CMK (cell line): Measurements from ENCODE around the gene CCDC198.

Experiments used
- DNase-seq: peaks from one replicate; pipeline ENCODE4 v3.0.0-alpha.2; 2010; ENCODE audit warnings: low read depth

The CCDC198 gene, protein sequence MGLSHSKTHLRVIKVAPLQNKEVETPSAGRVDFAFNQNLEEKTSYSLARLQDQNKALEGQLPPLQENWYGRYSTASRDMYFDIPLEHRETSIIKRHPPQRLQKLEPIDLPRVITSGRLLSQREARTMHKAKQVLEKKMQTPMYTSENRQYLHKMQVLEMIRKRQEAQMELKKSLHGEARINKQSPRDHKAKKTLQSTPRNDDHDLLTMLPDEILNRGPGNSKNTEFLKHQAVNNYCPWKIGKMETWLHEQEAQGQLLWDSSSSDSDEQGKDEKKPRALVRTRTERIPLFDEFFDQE

DNA sequence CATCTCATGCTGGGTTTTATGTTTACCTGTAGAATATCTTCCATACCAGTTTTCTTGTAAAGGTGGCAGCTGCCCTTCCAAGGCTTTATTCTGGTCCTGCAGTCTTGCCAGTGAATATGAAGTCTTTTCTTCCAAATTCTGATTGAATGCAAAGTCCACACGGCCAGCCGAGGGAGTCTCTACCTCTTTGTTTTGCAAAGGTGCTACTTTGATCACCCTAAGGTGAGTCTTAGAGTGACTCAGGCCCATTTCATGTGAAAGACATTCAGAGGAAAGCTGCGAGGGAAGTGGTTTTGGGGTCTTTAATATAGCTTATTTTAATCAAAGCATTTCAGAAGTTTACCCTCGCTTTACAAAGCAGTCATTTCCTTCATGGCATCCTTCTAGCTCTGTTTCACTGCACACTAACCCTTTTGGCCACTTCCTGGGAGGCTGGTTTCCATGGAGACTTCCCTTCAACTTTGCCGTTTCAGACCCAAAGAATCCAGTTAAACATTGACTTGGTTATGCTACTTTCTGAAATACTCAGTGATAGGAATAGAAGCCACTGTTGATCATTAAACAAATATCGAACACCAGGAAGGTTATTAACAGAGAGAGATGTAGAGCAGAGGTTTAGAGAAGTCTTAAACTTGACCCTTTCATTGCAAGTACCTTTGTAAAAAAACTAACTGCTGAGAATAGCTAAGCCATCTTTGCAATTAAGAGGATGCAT, at the start of gene CCDC198:
Gene CCDC198 (minus strand): TSS at position 391 of the 715 bp plus-strand sequence. CDS start 142 bp downstream, at position 249.
- DNase-seq, result no peak

DNA sequence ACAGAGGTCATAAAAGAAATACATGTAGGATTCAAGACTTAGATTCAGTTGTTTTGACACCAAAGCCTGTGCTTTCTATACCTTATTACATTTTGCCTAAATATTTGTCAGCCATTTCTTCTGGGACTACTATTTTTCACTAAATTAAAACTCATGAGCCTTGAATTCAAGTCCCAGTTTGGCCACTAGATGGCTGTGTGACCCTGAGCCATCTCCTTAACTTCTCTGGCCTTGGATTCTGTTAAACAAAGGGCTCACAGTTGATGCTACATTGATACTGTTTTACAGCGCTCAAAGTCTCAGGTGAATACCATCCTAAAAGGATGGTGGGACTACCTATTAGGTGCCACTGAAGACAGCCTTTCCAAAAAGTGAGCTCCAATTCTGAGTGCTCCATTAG, 39.6 kb upstream of the CCDC198 start:
- no peak for DNase-seq

DNA sequence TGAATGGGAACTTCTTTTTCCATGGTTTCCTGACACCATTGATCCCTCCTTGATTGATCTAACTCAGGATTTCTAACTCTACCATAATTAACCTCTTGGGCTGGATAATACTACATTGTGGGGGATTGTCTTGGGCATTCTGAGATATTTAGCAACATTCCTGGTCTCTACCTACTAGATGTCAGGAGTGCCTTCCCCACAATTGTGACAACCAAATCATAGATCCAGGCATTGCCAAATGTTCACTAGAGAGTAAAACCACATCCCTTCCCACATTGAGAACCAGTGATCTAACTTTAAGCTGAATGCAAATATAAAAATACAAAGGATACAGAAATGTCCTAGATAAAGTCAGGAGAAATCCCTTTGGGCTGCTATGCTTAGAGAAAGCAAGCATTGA, 36.9 kb upstream of the CCDC198 start:
- DNase-seq, result no peak

GRCh38 chr14:57526942-57527341, 33.3 kb upstream of the CCDC198 start:
- DNase-seq, result no peak

GRCh38 chr14:57519043-57519442, 25.4 kb upstream of the CCDC198 start:
- no peak for DNase-seq

- DNase-seq, result no peak
Measured at GRCh38 chr14:57512220-57512619, 18.6 kb upstream of the CCDC198 start.

- DNase-seq, result no peak
Measured at GRCh38 chr14:57508756-57509155, 15.1 kb upstream of the CCDC198 start.

GRCh38 chr14:57502586-57503254, 9.1 kb upstream of the CCDC198 start:
- DNase-seq, result no peak

GRCh38 chr14:57501039-57501557, 7.4 kb upstream of the CCDC198 start:
- DNase-seq, result no peak

DNA sequence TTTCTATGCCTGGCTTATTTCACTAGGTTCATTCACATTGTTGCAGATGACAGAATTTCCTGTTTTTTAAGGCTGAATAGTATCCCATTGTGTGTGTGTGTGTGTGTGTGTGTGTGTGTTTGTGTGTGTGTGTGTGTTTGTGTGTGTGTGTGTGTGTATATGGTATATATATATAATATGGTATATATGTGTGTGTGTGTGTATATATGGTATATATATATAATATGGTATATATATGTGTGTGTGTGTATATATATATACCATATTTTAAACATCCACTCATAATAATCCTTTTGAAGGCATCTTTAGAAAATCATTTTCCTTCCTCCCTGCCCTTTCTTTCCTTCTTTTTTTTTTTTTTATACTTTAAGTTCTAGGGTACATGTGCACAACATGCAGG, 5.0 kb upstream of the CCDC198 start:
- no peak for DNase-seq

GRCh38 chr14:57498035-57498434, 4.4 kb upstream of the CCDC198 start:
- no peak for DNase-seq

DNA sequence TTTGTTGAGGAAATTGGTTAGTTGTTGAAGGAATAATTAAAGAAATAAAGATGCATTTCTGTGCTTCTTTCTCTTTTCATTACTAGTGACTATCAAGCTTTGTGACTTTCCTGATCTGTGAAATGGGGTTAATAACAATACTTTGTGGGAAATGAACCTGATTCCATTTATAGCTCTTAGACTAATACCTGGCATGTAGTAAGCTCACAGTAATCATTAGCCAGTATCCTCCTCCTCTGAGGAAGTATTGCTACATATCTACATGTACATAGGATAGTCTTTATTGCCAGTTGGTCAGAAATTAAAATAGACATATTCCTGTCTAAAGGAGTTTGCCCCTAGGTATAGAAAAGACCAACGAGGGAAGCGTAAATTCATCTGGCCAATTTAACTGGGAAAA, 1.8 kb upstream of the CCDC198 start:
- DNase-seq, result no peak

DNA sequence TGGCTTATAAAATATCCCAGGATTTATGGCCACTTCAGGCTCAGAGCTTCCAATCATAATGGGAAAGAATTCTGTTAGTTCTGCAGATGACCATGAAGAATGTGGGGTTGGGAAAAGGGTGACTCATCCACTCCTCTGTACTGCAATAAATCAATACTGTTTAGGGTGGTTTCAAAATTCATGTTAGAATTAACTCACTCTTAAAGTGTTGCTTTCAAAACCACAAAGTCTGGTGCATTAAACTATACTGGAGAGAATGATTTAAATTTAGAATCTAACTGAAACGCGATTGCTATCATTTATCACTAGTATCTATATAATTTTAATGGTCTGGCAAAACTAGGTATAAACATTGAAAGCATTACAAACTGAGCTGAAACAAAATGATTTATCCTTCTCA, 798 bp downstream of the CCDC198 start:
- DNase-seq, result no peak

- no peak for DNase-seq
Measured at GRCh38 chr14:57491640-57492039, 2.0 kb downstream of the CCDC198 start.

- no peak for DNase-seq
Measured at GRCh38 chr14:57487771-57488170, 5.9 kb downstream of the CCDC198 start.

GRCh38 chr14:57486767-57487379, 6.8 kb downstream of the CCDC198 start:
- DNase-seq, result no peak

- no peak for DNase-seq
Measured at GRCh38 chr14:57485635-57486034, 8.0 kb downstream of the CCDC198 start.

DNA sequence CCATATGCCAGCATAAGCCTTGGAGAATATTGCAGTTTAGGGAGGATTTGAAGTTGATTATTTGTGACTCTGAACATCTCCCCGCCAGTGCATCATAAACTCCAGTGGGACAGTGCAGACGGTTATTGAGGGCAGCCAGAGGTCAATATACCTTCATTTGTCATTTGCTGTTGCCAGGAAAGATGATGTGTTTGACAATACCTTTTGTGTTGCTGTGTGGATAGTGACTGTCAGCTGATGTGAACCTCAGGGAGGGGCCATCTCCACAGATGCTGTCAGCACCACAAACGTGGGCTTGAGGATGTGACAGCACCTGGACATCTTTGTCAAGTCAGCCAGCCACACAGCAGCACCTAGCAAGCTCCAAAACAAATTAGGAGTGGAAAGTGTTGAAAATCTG, 11.5 kb downstream of the CCDC198 start:
- no peak for DNase-seq

DNA sequence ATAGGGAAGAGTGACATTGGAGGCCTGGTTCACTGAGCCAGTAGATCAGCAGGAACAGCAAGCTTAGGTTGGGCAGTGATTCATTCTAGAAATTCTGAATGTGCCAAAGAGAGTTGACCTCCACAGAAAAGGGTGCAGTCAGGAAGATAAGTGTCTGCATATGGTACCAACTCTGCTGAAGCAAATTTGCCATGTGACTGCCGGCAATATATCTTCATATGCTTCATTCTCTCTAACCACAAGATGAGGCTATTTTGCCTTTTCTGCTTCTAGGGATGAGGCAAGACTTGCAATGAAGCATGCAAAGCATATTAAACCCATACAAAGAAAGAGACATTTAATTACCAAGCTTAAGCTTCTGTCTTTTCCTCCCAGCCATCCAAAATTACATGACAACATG, 13.6 kb downstream of the CCDC198 start:
- no peak for DNase-seq

- DNase-seq, result no peak
Measured at GRCh38 chr14:57479197-57479596, 14.5 kb downstream of the CCDC198 start.

DNA sequence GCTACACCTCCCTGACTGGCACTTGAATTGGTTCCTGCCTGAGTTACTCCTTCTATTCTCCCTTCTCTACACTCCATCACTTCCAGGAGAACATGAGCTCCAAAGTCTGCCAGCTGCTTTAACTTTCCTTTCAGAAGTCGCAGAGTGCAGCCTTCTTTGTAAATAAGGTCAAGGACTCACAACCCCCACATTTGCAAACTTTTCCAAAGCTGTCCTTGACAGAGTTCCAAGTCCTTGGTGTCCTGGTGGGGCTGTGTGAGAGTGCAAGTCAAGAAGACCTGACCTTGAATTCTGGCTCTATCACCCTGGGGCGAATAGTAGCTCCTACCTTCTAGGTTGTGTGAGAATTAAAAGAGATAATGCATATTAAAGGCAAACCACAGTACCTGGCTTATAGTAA, 15.6 kb downstream of the CCDC198 start:
- no peak for DNase-seq

DNA sequence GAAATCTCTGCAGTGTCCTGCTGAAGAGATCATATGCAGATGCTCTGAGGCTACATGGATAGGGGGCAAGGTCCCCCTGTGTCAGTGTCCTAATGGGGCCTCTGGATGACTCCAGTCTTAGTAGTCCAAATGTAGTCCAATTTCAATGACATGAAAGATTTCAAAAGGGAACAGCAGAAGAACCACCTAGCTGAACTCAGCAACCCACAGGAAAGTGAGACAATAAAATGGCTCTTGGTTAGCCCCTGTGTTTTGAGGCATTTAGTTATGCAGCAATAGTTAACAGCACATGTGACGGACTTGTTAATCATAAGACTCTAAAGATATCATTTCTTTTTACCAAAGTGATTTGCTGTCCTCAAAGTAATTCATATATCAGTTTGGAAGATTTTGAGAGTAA, 22.7 kb downstream of the CCDC198 start:
- DNase-seq, result no peak
